GM21367 (cell line): Measurements from ENCODE around the gene GNG12.

Source experiments
- ATAC-seq: cut with Tn5 transposase; IDR thresholded peaks from one replicate; pipeline ENCODE4 v1.9.1; 2021; ENCODE audit not compliant: unreplicated experiment

GNG12 gene

DNA sequence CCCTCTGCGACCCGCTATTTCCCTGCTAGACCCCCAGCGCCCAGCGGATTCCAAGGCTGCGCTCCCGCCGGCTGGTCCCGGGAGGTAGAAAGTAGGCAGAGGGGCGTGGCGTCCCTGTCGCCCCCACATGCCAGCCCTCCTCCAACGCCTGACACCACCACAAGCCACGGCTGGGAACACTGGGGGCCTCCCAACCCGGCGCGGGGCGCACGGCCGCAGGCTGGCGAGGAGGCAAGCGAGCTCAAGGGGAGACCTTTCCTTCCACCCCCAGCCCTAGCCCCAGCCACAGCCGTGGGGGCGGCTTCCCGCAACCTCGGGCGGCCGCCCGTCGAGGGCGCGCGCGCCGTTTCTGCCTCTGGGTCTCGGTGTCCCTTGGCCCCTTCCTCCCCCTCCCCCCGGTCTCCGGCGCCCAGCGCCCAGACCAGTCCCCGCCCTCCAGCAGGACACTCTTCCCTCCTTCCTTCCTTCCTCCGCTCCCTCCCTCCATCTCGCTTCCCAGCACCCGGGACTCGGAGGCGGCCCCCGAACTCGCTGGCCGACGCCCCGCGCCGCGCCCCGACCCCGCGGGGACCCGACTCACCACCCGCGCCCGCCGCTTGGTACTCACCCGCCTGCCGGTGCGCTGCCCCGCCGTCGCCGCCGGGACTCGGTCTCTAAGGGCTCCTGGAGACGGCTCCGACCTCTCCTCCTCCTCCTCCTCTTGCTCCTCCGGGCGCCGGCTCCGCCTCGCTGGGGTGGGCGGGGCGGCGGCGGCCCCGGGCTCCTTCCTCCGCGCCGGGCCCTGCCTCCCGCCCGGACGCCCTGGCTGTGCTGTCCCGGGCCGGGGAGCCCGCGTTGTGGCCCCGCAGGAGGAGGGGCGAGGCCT is at the start of gene GNG12:
TSS of gene GNG12 (minus strand) at position 731 of the 865 bp plus-strand sequence. CDS start 125,781 bp downstream, outside the sequence.
- no peak for ATAC-seq

DNA sequence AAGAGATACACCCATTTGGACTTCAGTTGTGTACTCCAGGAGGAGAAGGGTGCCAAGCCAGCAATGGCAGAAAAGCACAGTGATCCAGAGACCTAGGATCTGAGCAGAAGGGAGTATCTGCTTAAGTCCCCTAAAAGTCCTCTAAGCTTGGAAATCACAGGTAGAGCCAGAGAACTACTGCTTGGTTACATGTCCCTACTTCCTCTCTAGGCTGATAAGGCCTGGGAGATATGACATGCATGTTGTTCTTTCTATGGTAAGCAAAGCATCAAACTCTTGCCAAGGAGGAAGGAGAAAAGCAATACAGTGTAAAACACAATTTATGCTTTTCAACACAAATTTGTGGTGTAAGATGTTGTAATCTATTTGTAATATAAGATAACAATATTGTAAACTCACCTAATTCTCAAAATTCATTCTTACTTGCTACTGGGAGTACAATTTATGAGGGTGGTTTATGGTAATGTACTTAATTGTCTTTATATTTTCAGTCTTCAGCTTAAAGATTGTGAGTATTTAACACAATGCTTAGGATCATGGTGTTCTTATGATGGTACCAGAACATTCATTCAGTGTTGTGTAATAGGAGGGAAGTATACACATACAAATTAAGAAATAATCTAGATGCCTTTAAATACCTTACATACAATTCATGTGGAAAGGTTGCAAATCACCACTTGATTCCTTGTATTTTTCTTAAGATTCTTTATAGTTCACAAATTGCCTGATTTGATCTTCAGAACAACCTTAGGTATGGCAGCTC is 49.1 kb upstream of the GNG12 start:
- ATAC-seq, result no peak

- ATAC-seq, result no peak
These were observed 46.9 kb upstream of the GNG12 start for GRCh38 chr1:67880056-67880601.

GRCh38 chr1:67879485-67879884 is 46.2 kb upstream of the GNG12 start:
- no peak for ATAC-seq

- no peak for ATAC-seq
These were observed 41.3 kb upstream of the GNG12 start for GRCh38 chr1:67874501-67875111.

DNA sequence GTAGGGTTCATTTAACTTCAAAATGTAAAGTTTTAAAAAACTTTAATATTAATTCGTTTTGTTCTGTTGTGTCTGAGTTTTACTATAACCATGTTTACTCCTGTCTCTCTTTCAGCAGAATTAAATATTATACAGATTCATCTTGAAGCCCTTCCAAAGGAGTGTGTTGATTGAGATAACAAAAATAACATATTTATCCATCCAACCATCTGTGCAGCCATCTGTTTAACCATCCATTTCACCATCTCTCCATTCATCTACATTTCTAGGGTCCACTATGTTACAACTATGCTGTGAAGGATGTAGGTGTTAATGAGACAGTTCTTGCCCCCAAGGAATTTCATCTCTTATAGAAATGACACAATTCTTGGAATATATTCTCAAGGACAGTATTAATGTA is 36.0 kb upstream of the GNG12 start:
- ATAC-seq, result no peak

DNA sequence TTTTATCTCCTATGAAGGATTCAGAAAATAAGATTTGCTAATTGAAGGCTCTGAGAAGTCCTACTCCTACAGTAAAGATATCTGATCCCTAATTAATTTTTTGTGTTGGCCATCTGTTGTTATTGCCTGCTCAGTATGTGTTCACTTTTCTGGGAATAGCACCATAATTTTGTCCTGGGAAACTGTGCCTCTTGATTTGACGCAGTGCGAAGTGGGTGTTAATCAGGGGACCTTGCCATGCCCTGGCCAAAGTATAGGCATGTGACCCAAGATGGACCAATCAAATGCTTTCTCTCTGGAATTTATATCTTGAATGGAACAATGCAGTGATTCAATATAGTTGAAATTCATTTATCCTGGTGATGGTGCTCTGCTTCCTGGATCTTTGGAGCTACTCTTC is 30.4 kb upstream of the GNG12 start:
- no peak for ATAC-seq

DNA sequence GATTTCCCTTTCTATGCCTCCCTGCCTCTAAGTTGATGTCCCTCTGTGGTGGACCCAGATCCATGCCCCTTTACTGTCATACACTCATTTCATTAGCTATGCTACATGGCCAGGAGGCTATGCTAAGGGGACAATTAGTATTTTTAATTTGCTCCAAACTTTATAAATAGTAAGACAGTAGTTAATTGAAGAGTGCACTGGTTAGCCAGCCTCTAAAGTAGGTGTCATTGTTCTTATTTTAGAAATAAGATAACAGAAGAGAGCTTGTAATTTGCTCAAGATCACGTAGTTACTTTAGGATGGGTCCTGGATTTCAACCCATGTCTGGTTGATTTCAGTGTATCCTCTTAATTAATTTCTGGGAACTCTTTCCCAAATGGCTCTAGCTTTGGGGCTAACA is 29.4 kb upstream of the GNG12 start:
- no peak for ATAC-seq

DNA sequence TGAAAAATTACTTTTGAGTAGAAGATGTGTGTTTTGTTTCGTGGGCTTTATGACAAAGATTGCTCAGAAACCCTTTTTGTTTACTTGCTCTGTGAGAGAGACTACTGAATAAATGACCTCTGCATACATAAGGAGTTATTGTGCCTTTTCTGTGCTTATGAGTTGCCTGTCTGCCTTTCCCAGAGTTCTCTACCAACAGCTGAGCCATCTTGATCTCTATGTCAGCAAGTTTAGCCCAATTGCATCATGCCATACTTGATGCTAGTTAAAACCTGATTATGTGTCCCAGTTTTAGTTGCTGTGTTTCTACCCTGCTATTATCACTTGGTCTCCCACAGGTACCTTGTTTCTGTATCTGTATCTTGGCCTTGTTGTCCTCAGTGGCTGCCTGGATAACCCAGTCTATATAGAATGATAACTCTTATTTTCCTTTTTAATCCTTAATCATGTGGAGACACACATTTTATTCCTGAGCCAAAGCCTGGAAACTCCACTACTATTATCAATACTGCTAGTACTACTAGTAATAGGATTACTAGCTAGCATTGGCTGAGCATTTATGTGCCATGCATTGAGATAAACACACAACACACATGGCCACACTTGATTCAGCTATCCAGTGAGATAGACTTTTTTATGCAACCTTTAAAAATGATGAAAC is 28.7 kb upstream of the GNG12 start:
- no peak for ATAC-seq

DNA sequence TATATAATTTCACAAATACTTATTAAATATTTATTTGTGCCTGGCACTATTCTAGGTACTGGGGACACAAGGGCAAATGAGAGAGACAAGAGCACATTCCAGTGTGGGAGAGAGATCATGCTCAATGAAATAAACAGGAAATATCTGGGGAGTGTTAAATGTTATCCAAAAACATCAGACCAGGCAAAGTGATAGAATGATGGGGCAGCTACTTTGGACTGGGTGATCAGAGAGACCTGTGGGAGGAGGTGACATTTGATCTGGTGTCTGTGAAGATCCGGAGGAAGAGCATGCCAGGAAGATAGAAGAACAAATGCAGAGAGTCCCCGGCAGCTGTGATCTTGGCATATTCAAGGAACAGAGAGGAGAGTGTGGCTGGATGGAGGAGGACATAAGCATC is 27.5 kb upstream of the GNG12 start:
- ATAC-seq, result no peak

- ATAC-seq, result no peak
These were observed 23.7 kb upstream of the GNG12 start for GRCh38 chr1:67856921-67857320.

GRCh38 chr1:67855961-67856360 is 22.7 kb upstream of the GNG12 start:
- ATAC-seq, result no peak

GRCh38 chr1:67855444-67855843 is 22.2 kb upstream of the GNG12 start:
- ATAC-seq, result no peak

GRCh38 chr1:67853704-67854103 is 20.4 kb upstream of the GNG12 start:
- ATAC-seq, result no peak

DNA sequence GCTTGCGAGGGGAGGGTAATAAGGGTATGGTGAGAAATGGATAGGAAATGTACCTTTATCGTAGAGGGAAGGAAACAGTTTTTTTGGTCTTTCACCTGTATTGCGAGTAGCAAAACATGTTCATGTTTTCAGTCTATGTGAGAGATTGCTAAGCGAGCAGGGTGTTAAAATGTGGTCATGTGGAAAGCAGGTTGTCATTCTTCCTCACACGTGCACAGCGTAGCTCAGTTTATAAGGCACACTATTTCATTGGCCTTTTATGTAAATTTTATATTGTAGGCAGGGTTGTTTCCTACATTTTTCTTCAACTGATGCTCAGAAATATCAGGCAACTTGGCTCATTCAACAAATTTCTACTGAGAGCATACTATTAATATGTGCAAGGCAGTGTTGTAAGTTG is 18.5 kb upstream of the GNG12 start:
- ATAC-seq, result no peak

GRCh38 chr1:67850611-67851075 is 17.4 kb upstream of the GNG12 start:
- no peak for ATAC-seq

GRCh38 chr1:67850151-67850551 is 16.9 kb upstream of the GNG12 start:
- no peak for ATAC-seq

DNA sequence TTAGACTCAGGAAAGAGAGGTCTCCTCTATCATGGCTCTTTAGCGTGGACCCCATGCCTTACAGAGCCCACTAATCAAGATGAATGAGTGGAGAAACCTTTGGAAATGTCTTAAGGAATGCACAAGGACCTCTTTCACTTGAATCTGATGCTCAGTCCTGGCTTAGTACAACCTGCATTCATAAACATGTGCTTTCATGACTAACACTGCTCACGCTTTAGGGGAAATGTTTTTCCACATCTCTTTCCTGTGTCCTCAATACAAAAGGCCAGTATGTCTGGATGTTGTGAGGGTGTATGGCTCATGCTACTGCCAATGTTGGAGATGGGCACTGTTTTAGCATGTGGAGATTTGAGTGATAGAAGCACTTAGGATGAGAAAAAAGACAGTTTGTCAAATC is 14.2 kb upstream of the GNG12 start:
- ATAC-seq, result no peak

DNA sequence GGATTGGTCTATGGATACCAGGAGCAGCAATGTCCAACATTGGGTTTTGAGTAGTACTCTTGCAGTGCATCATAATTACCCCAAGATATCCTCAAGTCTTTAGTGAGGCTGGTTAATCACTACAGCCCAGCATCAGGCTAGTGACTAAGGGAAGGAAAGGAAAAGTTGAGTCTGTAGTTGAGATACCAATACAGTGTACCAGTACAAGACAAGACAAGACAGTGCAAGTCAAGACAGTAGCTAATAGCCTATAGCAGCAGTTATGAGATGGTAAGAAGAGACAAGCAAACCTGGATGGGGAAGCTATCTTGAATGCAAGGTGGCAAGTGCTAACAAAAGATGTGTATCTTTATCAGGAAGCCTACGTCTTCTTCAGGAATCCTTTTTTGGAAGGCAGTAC is 13.3 kb upstream of the GNG12 start:
- ATAC-seq, result no peak

- ATAC-seq, result no peak
These were observed 11.7 kb upstream of the GNG12 start for GRCh38 chr1:67844988-67845387.

DNA sequence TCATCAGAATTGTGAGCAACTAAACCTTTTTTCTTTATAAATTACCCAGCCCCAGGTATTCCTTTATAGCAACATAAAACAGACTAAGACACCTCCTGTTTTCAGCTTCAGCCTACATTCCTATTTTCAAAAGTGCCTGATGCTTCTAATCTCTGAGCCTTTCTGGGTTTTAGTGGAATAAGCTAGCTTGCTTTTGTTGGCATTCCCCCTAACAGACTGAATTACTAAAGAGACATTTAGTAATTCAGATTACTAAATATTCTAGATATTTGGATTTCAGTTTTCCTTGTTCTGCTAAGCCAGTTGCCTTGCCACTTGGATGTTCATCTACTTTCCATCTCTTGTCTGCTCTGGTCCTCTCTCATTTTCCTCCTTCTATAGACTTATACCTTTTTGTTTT is 10.5 kb upstream of the GNG12 start:
- no peak for ATAC-seq
